Activated CD4-positive, alpha-beta T cell treated with anti-CD3 and anti-CD28 coated beads, Interleukin-2, amount 50 U/mL, for 48 hours (primary cell): Measurements from ENCODE around the gene BANP.
"Not testable (repeated sequence)": the region's sequence is repeated elsewhere in the genome, so short reads cannot be mapped to it uniquely, and the experiment has no call there.

Experiments used
- DNase-seq, 2 experiments: peaks; one replicate each; pipeline ENCODE4 v3.0.0-alpha.2; 2020

Gene BANP

DNA sequence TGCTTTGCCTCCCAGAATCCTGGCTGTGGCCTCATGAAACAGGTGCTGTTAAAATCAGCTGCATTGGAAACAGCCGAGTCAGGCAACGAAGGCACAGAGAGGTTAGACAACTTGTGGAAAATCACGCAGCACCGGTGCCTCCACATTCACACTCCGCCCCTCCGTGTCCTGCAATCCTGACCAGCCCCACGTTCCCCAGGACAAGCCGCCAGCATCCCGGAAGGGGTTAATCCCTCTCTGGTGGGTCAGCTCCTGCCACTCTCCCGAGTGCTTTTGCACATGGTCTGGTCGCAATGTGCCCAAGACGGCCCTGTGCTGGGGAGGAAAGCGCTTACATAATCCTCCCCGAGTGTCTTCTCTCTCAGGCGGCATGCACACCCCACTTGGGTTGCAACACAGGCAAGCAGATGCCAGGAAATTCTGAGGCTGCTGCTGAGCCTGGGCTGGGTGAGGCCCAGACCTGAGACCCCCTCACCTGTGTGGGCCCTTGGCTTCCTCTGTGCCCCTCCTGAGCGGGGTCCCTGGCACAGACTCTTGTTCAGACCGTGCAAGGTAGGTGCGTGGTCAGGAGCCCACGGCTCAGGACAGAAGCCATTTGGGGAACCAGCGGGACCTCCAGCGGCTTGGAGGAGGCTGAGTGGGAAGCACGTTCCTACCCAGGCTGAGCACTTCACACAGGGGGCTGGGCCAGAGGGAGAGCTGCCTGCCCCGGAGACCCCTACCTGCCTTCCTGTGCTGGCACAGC, 138.6 kb downstream of the BANP start:
- DNase-seq, result not testable (repeated sequence)

DNA sequence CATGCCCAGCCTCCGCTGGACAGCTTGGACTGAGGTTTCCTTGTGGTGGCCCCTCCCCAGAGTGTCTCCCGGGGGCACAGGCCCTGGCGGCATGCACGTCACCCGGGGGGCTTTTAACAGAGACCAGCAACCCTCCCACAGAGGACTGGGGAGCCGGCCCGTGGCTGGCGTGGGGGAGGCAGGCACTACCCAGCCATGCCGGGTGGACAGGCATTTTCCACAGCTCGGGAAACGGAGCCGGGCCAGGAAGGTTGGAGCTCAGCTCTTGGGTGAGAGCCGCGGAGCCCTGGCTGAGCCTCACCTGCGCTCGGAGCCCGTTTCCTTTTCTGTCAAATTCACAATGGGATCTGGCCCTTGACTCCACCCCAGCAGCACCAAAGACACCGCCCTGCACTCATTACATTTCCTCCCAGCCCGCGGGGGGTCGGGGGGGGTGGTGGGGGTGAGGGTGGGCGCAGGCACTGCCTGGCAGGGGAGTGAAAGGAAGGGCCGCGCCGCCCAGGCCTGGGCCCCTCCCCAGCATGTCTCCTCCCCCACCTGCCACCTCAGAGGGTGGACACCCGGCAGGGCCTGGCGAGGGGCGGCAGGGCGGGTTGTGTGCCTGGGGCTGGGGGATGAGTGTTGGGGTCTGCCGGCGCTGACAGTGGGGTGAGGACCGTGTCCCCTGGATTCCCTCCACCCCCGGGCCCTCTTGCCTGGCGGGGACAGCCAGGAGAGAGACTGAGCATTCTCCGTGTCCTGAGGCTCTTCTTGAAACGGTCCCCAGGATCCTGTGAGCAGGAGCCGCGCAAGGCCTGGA, 139.3 kb downstream of the BANP start:
- not testable (repeated sequence) for DNase-seq

DNA sequence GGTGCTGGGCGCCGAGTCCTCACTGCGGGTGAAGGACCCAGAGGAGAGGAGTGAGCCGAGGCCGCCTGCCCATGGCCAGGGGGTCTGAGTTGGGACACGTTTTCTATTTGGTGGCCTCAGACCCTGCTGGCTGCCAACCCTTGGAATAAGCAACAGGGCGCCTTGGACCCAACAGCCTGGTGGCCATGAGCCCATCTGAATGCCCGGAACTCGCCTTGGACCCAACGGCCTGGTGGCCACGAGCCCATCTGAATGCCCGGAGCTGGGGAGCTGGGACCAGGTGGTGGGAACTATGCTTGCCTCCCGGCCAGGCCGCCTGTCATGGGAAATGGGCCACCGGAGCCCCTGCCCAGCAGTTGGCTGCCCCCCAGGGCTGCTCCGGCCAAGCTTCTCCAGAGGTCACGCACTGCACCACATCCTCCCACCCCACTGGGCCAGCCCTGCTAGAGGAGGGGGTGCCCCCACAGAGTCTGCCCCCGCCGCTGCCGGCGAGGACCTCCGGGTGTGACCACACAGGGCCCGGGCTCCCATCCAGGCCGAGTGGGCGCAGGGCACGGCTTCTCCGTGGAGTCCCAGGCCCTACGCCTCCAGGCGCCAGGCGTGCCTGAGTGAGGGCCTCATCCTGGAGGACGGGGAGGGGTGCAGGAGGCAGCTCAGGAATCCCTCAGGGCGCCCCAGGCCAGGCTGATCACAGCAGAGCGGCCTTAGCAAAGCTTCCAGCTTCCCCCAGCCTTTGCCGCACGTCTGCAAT, 140.2 kb downstream of the BANP start:
- not testable (repeated sequence) for DNase-seq

DNA sequence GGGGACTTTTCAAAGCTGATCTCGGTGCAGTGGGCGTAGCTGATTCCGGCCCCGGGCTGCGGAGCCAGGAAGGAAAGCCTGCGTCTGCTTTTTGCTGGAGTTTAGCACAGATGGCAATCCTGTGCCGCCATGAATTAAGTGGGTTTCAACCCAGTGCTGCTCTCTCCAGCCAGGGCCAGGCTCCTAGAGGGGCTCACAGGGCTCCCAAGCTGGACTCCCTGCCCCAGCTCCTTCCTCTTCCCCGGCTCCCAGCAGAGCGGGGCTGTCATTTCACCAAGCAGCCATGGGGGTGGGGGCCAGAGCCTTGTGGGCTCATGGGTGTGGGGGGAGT, 140.7 kb downstream of the BANP start:
- not testable (repeated sequence) for DNase-seq

DNA sequence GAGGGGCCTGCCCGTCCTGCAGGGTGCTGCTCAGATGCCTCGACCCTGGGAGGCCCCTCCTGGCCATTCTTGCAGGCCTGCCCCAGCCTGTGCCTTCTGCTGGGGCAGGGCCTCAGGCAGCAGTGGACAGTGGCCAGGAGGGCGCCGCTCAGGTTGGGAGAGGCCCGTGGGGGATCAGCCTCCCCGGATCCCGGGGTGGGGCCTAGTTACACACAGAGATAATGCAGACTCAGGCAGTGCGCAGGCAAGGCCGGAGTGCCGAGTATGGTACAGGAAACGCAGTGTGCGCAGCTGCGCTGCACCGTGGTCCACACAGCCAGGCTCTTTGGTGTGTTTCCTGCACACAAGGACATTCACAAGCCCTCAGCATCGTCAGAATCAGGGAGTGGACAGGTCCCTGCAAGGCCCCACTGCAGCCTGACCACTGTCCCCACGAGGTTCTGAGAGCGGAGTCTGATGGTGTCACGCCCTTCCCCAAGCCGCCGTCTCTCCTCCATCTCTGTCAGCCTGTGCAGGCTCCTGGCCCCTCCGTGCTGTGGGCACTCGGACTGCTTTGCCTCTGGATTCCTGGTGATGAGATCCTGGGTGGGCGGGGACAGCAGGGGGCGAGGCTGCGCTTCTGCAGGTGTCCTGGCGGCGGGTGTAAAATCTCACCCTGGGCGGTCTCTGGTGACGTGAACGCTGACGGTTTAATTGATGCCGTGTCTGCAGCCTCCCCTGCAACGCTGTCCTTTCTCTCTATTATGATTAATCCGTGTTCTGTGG, 141.7 kb downstream of the BANP start:
- not testable (repeated sequence) for DNase-seq

DNA sequence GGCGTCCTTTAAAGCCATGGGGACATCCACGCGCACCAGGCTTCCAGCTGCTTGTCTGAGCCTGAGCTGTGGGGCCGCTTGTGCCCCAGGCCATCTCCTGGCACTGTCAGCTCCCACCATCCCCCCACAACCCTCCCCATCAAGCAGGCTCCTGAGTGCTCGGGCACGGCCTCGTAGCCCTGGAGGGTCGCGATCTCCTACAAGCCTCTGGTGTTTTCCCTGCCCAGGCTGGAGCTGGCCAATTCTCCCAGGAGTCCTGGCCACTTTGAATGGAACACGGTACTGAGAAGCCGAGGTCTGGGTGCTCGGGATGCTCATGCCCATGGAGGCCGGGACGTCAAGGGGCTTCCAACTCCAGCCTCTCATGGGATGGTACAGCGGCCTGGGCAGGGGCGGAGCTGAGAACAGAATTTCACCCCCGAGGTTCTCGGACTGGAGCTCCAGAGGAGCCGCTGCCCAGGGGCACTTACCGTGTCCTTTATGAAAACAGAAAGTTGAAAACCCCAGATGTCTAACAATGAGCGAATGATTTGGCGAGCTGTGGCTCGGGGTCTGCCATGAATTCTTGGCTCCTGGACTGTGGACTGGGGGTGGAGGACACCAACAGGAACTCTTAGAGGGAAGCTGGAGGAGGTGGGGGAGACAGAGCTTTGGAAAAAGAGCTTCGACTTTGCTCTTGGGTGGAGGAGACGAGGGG, 142.5 kb downstream of the BANP start:
- not testable (repeated sequence) for DNase-seq

DNA sequence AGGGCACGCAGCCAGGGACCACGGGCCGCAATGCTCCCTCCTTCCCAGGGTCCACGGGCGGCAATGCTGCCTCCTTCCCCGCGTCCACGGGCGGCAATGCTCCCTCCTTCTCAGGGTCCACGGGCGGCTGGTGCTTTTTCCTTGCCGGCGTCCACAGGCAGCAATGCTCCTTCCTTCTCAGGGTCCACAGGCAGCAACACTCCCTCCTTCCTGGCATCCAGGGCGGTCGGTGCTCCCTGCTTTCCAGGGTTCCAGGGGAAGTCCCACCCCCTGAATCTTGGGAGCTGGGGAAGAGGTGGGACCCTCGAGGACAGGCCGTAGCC, 143.0 kb downstream of the BANP start:
- not testable (repeated sequence) for DNase-seq

DNA sequence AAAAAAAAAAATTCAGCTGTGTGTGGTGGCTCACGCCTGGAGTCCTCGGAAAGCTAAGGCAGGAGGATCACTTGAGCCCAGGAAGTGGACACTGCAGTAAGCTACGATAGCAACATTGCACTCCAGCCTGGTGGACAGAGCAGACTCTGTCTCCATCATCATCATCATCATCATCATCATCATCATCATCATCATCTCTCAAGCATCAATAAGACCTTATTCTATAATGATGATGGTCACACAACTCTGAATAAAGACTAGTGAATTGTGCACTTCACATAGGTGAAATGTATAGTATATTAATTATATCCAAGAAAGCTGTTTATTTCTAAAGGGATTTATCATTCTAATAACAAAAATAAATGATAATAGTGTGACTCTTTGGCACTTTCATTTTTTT, 143.7 kb downstream of the BANP start:
- DNase-seq, result not testable (repeated sequence)

DNA sequence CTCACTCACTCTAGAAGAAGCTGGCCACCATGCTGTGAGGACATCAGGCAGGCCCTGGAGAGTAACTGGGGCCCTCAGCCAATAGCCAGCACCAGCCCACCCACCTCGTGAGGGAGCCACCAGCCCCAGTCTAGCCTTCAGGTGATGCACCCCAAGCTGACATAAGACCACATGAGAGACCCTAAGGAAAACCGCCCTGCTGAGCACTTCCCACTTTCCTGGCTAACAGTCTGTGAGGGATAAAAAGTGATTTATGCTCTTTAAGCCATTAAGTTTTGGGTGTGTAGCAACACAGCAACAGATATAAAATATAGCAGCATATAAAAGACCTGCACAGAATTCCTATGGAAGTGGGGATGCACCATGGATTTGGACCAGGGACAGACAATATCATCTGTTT, 145.4 kb downstream of the BANP start:
- DNase-seq, result not testable (repeated sequence)

DNA sequence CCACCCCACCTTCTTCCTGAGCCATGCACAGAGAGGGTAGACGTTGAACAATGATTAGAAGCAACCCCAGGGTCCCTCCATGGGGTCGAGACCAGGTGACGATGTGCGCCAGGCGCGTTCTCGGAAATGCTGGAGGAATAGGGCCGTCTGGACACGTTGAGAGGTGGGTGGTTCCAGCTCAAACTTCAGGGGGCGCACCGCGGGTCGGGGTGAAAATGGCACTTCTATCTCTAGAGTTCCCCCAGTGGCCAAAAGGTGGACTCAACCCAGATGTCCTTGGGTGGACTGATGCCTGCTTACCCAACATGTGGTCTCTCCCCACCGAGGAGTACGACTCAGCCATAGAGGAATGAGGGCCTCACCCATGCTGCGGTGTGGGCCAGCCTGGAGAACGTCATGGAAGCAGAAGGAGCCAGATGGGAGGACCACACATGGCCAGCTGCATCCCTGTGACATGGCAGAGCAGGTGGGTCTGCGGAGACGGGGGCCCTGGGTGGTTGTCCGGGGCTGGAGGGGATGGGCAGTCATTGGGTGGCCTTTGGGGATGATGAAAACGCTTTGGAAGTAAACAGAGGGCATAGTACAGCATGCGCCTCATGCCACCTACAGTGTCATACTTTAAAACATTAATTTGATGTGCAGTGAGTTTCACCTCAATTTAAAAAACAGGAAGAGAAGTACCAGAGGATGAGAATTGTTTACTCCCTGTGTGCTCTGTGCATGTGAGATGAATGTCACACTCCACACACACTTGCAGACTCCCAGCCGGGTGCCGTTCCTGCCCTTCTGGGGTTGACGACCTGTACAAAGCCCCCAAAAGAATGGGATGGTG, 147.7 kb downstream of the BANP start:
- not testable (repeated sequence) for DNase-seq

DNA sequence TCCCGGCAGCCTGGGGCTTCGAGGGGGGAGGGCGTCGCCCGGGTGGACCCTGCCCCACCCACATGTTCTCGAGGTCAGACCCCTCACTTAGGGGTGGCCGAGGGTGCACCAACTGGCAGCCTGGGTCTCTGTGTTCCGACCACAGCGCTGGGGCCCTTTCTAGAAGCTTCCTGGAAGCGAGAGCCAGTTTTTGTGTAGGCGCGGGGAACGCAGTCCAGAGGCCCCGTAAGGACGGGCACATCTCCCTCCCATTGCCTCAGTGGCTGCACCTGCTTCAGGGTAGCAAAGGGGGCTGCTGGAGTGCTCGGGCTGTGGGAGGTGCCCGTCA, 148.3 kb downstream of the BANP start:
- no peak for DNase-seq

DNA sequence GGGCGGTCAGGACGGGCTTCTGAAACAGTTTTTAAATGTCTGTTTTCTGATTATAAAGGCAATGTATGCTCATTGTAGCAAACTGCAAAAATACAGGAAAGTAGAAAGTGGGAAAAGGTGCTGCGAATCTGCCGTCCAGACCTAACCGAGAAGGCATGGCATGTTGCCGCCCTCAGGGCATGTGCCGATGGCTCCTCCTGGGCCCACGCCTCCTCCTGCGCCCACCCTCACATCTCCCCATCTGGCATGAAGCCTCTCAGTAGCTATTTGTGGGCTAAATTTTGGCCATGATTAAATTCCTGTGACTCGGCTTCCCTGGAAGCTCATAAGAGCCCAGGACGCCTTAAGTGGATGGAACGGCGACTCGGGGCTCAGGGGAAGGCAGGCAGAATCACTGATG, 148.7 kb downstream of the BANP start:
- DNase-seq, result not testable (repeated sequence)

DNA sequence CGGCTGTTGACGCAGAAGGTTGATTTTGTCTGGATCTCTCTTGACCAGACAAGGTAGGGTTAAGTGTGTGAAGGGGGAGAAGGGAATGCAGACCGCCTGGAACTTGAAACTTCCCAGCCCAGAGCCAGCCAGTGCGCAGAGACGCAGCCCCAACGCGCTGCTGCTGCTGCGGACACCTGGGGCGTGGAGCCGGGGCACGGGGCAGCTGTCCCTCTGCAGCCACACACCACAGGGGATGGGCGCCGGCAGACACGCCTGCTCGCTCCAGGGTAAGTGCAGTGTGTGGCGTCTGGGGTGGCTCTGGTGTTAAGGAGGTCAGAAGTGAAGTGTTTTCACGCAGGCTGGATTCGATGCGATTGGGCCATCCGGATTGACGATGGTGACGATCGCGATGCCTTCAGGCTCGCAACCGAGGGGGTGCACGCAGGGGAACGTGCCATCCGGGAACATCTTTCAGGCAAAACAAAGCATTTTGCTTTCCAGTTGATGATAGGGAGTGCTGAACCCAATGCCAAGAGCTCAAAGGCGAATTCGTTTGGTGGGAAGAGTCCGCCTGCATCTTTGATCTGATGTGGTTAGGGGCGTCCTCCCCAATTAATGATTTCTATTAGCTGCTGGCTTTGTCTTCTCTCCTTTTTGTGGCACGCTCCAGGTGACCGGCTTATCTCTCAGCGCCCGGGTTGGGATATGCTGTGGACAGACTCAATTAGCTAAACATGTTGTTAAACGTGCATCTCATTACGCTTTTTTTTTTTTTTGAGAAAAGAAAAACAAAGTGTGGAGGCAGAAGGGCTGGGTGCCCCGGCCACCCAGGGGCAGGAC, 149.8 kb downstream of the BANP start:
- DNase-seq, result not testable (repeated sequence)

DNA sequence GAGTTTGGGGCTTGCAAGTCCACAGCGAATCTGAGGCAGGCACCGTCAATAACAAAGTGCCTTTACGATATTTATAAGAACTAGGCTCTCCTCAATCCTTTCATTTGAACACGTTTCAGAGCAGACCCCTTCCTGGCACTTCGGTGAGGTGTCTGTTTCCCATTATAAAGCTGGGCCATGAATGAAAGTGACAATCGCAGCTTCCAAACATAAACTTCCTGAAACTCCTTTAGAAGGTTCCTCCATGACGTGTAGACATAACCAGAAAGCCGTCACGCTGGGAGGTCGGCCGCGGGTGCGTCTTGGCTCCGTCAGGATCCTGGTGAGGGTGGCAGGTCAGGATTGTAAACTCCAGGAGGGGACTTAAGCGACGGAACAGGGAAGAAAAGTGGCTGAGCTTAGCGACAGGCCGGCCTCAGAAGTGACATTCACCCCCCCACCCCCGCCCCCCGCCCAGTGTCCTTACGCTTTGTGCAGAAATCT, 150.4 kb downstream of the BANP start:
- DNase-seq, result not testable (repeated sequence)

DNA sequence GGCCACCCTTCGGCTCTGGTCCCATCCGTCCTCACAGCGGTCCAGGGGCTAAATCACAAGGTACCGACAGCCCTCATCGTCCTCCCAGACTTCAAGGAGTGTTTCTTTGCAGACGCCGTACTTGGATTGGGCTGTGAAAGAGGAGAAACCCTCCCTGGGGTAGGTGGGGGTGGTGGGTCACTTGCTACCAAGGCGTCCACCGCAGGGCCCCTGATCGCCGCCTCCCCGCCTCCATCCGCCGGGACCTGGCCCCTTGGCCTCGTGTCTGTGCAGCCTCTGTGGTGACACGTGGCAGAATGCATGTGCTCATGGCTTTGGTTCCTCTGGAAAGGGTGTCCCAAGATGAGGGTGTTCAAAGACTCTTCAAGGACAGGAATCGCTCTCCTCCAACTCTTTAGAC, 151.4 kb downstream of the BANP start:
- DNase-seq, result no peak

DNA sequence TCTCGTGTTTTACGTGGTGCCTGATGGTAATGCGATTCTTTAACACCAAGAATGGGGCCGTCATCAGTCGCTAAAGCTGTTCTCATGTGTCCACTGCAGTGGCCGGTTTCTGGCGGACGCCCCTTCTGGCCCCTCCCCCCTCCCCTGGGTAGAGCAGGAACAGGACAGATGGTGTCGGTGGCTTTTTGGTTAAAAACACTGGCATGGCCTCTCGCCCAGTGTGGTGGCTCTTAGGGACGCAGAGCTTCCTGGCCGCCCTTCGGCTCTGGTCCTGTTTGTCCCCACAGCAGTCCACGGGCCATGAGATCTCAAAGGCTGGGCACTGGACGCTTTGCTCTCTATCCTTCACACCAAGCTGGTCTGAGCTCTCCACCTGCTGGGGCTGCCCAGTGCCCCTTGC, 151.8 kb downstream of the BANP start:
- no peak for DNase-seq

DNA sequence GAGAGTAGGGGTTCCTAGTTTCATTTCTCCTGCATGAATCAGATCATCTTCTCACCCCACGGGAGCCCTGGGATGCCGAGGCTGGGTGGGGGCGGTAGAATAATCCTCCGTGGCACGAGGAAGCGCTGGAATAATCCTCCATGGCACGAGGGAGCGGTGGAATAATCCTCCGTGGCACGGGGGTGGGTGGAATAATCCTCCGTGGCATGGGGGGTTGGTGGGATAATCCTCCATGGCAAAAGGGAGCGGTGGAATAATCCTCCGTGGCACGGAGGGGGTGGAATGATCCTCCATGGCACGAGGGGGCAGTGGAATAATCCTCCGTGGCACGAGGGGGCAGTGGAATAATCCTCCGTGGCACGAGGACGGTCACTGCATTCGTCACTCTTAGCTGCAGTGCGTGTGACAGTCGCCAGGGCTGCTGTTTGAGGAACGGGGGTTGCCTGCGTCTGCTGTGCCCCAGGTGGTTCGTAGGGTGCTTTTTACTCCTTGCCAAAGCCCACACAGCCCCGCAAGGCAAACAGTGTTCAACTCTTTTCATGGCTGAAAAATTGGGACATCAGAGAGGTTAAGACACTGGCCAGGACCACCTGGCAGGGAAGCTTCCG, 152.5 kb downstream of the BANP start:
- DNase-seq, result no peak

DNA sequence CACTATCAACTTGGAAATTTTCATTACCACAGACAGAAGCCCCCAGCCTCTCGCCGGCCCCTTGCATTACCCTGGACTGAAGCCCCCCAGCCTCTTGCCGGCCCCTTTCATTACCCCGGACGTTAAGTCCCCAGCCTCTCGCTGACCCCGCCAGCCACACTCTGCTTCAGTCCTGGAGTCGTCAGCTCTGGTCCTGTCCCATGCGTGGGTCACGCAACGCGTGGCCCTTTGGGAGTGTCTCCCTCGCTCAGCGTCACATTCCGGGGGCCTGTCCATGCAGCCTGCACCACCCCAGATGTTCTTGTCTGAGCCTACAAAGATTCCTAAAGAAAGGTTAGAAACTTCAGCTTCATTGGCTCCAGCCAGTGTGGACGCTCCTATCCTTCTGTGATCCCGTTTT, 153.1 kb downstream of the BANP start:
- not testable (repeated sequence) for DNase-seq

DNA sequence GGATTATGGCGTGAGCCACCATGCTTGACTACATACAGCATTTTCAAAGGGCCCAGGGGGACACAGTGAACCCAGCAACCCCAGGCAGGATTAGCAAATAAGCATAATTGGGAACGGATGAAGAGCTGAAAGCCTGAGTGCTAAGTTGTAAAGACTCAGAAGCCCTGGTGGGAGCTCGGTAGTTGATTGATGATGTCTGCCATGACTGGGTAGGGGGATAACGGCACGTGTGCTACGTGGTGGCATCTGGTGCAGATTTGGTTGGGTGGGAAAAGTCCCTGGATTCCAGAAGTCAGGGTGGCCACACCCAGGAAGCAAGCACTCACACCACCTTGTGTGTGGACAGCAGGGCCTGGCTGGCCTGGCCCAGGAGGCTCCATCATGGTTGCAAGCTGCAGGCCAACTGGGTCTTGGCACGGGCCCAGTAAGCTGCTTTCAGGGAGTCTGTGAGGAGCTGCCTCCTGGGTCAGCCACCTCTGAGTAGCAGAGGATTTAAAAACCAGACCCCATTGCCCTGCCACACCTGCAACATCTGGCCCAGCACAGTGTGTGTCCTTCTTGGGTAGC, 154.4 kb downstream of the BANP start:
- not testable (repeated sequence) for DNase-seq

DNA sequence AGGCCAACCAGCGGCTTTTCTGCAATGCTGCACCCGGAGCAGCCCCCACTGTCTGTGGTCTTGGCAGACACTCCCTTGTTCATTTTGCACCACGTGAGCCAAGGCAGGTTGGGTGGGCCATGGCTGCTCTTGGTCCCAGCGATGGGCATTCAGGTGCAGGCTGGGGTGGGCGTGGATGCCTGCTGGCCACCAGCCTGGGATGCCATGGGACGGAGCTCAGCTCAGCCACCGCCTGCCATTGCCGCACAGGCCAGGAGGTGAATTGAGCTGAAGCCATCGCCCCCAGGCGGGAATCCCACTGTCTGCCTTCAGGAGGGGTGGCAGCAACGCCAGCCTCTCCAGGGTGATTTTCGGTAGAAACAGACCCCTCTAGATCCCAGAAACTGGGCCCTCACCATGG, 155.3 kb downstream of the BANP start:
- DNase-seq, result not testable (repeated sequence)
